ENCODE data around the gene TCERG1L. TPM values are rescaled to one million over a fixed set of nuclear protein-coding genes. Genes with fewer than 3 reads are reported as not detected.

Gene TCERG1L
- total and polyA plus RNA-seq, 2 experiments from 2014 or later, result 0.47 to 0.73 TPM

DNA sequence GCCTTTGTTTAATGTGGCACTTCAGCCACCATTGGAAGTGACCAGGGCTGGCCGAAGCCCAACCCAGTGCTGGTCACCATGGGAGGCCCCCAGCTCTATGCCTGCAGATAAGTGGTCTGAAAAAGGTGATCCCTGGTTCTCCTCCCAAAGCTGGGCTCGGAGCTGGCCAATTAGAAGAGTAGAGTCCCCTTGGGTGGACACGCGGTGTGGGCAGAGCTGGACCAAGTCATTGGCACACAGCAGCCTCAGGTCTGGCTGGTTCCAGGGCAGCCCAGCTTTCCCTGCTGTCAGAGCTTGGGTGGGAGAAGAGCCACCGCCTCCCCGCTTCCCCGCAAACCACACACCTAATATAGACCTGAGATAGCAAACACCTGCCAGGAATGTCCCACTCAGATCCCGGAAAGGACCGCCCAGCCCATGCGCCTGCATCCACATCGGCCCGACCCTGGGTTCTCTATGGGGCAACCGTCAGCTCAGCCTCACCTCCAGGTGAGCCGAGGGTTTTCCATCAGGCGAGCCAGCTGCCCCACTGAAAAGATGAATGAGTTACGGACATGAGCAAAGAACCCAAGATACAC lies 84.3 kb downstream of the TCERG1L start:
- 93% methylated on average over 16 of the region's 16 CpGs for WGBS (ENCODE audit: low lambda C conversion rate, missing lambda C conversion rate)
- no peaks in the 10 kb centered on the region for H4K20me1 ChIP-seq (ENCODE audit: insufficient read depth, poor library complexity, severe bottlenecking)
- H3K36me3 ChIP-seq (replicated peaks; ENCODE audit: insufficient read depth, low read depth), result no peaks in the 10 kb centered on the region
- H3K9me2 ChIP-seq (replicated peaks; ENCODE audit: insufficient read depth), result no peaks in the 10 kb centered on the region
- no peak overlapping the region for H2AFZ ChIP-seq
- no peaks in the 10 kb centered on the region for H3K79me2 ChIP-seq
- H3K9me3 ChIP-seq (ENCODE audit: low read depth), result no peaks in the 10 kb centered on the region
- no peak for TF ChIP-seq EZH2phosphoT487 (IDR thresholded peaks at IDR 0.05; ENCODE audit: low read depth, severe bottlenecking, unreplicated experiment)
- TF ChIP-seq EZH2 (IDR thresholded peaks at IDR 0.05; ENCODE audit: borderline replicate concordance), result no peak
- TF ChIP-seq, protein P1, sequence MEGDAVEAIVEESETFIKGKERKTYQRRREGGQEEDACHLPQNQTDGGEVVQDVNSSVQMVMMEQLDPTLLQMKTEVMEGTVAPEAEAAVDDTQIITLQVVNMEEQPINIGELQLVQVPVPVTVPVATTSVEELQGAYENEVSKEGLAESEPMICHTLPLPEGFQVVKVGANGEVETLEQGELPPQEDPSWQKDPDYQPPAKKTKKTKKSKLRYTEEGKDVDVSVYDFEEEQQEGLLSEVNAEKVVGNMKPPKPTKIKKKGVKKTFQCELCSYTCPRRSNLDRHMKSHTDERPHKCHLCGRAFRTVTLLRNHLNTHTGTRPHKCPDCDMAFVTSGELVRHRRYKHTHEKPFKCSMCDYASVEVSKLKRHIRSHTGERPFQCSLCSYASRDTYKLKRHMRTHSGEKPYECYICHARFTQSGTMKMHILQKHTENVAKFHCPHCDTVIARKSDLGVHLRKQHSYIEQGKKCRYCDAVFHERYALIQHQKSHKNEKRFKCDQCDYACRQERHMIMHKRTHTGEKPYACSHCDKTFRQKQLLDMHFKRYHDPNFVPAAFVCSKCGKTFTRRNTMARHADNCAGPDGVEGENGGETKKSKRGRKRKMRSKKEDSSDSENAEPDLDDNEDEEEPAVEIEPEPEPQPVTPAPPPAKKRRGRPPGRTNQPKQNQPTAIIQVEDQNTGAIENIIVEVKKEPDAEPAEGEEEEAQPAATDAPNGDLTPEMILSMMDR (IDR thresholded peaks at IDR 0.05; ENCODE audit: poor library complexity), result no peak
- no peak overlapping the region for H3K4me2 ChIP-seq
- H3K27me3 ChIP-seq, result no peaks in the 10 kb centered on the region
- H3K4me1 ChIP-seq (ENCODE audit: insufficient read depth), result no peaks in the 10 kb centered on the region
- H3K27ac ChIP-seq, result no peak overlapping the region
- no peak for DNase-seq (ENCODE audit: low spot score)
- no peak overlapping the region for H3K4me3 ChIP-seq

DNA sequence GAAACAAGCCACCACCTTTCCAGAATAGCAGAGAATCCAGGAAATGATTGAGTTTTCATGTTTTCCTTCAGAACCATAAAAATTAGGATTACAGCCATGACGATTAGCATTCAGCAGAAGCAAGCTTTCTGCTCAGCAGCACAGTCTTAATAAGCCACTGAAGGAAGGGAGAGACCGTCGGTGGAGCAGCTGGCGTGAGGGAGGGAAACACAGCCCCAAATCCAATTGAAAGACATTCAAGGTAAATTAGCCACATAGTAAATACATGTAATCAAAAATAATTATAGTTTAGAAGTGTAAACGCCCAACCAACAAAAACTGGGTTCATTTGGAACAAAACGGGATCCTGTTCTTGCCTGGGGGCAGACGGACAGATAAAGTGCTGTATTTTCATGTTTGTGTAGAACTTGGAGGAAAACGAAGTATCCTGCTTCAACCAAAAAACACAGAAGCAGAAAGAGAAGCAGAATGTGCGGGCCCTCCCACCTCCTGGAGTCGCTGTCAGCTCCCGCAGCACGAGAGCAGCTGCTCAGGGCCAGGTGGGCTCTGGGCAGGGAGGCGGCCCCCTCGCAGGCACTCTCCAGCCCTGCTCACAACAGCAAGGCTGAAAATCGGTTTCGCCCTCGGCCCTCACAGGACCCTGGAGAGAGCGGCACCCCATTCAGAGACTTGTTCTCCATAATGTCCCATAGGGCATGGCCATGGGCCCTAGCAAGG lies 84.9 kb downstream of the TCERG1L start:
- no peak overlapping the region for H3K4me3 ChIP-seq
- no peaks in the 10 kb centered on the region for H3K36me3 ChIP-seq (replicated peaks; ENCODE audit: insufficient read depth, low read depth)
- no peaks in the 10 kb centered on the region for H3K9me3 ChIP-seq (ENCODE audit: low read depth)
- no peaks in the 10 kb centered on the region for H3K4me1 ChIP-seq (ENCODE audit: insufficient read depth)
- H2AFZ ChIP-seq, result no peak overlapping the region
- no peaks in the 10 kb centered on the region for H3K27me3 ChIP-seq
- H3K4me2 ChIP-seq, result no peak overlapping the region
- H3K27ac ChIP-seq, result no peak overlapping the region
- no peak for DNase-seq (ENCODE audit: low spot score)
- TF ChIP-seq, protein P1 (IDR thresholded peaks at IDR 0.05; ENCODE audit: poor library complexity), result no peak
- 80% methylated on average over 18 of the region's 18 CpGs for WGBS (ENCODE audit: low lambda C conversion rate, missing lambda C conversion rate)
- H3K79me2 ChIP-seq, result no peaks in the 10 kb centered on the region
- no peaks in the 10 kb centered on the region for H4K20me1 ChIP-seq (ENCODE audit: insufficient read depth, poor library complexity, severe bottlenecking)
- no peaks in the 10 kb centered on the region for H3K9me2 ChIP-seq (replicated peaks; ENCODE audit: insufficient read depth)

- Histone ChIP-seq H3K4me3 (no peak overlapping the region), H4K20me1 (ENCODE audit: insufficient read depth, poor library complexity, severe bottlenecking) (no peaks in the 10 kb centered on the region), H3K9me2 (replicated peaks; ENCODE audit: insufficient read depth) (no peaks in the 10 kb centered on the region), H3K9me3 (ENCODE audit: low read depth) (no peaks in the 10 kb centered on the region), H3K36me3 (replicated peaks; ENCODE audit: insufficient read depth, low read depth) (no peaks in the 10 kb centered on the region), H3K4me1 (ENCODE audit: insufficient read depth) (no peaks in the 10 kb centered on the region), H3K79me2 (no peaks in the 10 kb centered on the region), H3K27me3 (no peaks in the 10 kb centered on the region), H2AFZ (no peak overlapping the region), H3K27ac (no peak overlapping the region), H3K4me2 (no peak overlapping the region)
- DNase-seq (ENCODE audit: low spot score), result no peak
- no peak for TF ChIP-seq EZH2 (IDR thresholded peaks at IDR 0.05; ENCODE audit: borderline replicate concordance)
- TF ChIP-seq, protein P1 (IDR thresholded peaks at IDR 0.05; ENCODE audit: poor library complexity), result no peak
- TF ChIP-seq EZH2phosphoT487 (IDR thresholded peaks at IDR 0.05; ENCODE audit: low read depth, severe bottlenecking, unreplicated experiment), result no peak
- WGBS (ENCODE audit: low lambda C conversion rate, missing lambda C conversion rate), result 90% methylated on average over 8 of the region's 8 CpGs
Observed at GRCh38 chr10:131224106-131224505, 87.4 kb downstream of the TCERG1L start.
